Retina (tissue), 1 donor: Measurements from ENCODE around the gene BTBD16.

Experiments
- DNase-seq: peaks from one replicate; pipeline ENCODE4 v3.0.0-alpha.2; 2016

BTBD16 gene

DNA sequence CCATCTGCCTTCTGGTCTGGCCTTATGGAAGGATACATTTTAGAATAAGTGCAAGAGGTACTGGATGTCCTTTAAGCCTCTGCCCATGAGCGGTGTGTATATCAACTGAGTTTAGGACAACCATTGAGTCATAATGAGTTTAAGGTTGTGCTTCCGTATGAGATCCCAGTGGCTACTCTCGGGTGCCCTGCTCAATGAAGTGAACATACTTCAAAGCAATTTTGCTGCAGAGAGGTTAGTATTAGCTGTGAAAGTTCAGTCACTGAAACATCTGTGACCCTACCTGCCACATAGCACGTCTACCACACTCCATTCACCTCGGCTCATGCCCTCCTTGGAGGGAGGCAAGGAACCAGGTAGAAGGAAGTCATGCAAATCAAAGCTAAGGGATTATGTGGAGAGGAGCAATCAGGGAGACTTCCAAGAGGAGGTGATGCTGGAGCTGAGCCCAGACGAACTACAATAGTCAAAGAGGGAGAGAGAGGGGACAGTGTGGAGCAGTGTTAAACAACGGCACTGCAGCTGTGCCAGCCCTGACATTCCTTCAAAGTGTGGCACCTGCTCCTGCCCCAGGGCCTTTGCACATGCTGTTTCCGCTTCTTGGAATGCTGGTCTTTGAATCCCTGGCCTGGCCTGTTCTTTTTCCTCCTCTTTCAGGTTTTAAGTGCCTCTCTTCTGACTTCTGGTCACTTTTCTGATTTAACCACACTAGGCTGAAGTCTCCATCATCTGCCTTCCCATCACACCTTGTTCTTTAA is 25.4 kb downstream of the BTBD16 start:
- DNase-seq: no peak

- no peak for DNase-seq
These were observed 26.5 kb downstream of the BTBD16 start for GRCh38 chr10:122297583-122297982.

DNA sequence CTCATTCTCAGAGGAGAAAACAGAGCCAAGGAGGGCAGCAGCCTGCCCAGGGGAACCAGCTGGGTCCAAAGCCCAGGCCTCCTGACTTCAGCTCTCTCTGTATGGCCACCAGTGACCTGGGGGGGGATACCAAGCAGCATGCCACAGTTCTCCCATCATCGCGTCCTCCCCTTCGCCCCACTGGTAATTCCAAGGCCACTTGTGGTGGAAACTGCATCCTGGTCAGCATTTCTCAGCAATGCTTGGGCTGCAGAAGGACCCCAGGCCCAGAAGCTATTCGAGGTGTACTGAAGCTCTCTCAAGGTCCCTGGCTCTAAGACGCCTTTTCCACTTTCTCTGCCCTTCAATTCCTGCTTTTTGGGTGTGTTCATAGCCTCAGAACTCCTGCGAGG is 27.1 kb downstream of the BTBD16 start:
- no peak for DNase-seq

DNA sequence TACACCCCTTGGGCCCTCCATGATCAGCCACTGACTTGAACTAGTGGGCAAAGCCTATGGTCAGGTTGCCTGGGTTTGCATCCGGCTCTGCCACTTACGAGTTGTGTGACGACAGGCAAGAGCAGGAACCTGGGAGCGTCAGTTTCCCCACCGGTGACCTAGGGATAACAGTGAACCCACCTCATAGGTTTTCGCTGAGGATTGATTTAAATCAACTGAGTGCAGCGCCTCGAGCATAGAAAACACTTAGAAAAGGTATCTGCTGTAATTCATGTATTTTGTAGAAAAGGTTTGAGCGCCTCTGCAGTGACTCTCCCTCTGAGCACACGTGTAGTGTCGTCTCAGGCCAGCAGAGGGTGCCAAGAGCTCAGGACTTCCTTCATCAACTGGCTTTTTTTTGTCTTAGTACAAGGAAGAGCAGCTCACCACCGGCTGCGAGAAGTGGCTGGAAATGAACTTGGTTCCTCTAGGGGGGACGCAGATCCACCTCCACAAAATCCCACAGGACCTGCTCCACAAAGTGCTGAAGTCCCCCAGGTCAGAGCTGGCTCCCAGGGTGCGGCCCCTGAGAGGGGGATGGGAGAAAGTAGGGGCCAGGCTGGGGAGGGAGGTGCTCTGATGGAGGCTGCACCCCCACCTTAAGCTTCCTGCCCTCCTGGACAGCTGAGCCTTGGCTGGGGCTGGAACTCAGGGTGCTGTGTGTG is 27.7 kb downstream of the BTBD16 start:
- peak; percentile 89 for DNase-seq

DNA sequence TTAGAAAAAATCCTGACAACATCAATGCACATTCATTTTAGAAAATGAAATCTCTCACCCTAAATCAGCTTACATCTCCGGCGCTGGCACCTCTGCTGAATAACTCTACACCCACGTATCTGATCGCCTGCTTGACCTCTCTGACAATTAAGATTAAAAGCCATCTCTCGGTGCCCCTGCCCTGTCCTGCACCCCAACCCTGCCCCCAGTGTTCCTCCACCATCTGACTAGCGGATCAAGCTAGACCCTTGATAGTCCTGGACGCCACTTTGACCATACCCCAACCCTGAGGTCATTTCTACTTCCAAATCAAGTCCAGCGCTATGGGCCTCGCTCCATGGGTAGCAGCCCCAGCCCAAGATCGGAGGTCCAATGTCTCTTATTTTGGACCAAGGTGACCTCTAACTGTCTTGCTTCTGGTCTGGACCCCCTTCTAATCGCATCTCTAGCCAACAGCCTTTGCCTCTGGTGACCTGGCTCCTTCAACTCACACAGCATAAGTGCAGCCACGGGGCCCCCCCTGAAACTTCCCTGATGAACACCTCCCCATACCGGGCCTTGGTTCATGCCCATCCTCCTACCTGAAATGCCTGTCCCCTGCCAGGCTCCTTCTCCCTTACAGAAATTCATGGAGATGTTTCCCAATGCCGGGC is 28.5 kb downstream of the BTBD16 start:
- no peak for DNase-seq

GRCh38 chr10:122301055-122301810 is 30.1 kb downstream of the BTBD16 start:
- DNase-seq: peak; percentile 59

- DNase-seq: no peak
These were observed 30.7 kb downstream of the BTBD16 start for GRCh38 chr10:122301811-122302115.

DNA sequence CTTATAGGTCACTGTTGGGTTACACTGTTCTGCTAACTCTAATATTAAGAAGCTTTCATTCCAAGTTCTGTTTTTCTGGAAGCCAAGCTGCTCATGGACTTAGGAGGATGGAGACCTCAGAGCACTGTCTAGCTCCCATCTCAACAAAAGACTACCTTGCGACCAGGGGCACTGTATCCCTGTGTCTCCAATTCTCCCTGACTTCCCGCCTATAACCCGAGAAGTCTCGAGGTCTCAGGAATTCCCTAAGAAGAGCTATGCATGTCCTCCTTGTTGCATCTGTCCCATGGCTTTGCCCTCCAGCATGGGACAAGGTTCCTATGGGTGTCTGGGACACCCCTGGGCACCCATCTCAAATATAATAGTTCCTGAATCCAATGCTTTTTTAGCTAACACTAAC is 31.2 kb downstream of the BTBD16 start:
- DNase-seq: no peak

DNA sequence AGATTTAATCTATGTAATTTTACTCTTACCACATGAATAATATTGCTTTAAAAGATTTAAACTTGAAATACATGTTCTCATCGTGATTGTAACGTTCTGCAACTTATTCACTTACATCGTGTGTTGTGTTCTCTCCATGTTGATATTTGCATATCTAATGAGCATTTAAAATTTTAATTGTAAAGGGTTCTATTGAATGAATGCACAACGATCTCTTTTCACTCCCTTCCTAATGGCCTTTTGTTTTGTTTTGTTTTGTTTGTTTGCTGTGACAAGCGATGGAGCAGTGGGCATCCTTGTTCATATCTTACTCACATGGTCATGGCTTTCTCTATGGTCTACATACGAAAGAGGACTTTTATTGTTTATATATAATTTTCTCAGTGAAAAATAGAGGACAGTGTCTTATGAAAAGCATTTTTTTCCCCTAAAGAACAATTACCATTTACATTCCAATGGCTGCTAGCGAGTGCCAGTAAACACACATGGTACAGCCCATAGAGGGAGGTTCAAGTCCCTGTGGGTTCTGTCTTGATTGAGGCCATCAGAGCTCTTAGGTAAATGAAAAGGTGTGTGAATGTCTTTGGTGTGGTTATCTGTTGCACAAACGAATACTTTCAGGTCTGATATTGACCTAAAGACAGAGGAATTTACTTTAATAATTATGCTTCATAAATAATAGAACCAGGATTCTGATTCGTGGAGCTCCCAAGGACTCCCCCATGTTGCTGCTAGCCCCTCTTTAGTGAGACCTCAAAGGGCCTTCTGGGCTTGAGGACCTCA is 32.4 kb downstream of the BTBD16 start:
- DNase-seq: no peak

DNA sequence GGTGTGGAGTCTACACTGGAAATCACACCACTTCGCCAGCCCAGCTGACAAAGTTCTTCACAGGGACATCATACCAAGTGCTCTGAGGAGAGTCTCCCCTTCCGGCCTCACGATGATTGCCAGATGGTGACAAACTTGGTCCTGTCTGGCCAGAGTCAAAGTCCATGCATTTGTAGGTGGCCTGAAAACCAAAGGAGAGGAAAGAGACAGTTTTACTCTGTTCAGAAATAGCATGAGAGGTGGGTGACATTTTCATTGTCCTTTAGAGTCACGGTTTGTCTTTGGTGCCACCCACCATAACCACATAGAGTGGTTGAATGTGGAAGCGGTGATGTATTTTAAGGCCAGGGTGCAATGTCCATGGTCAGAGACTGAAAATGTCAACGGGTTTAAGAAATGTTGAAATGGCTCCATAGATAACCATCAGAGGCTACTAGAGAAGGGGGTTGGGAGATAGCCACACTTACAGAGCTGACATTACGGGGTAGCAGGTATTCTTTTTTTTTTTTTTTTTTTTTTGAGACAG is 33.0 kb downstream of the BTBD16 start:
- DNase-seq: no peak

DNA sequence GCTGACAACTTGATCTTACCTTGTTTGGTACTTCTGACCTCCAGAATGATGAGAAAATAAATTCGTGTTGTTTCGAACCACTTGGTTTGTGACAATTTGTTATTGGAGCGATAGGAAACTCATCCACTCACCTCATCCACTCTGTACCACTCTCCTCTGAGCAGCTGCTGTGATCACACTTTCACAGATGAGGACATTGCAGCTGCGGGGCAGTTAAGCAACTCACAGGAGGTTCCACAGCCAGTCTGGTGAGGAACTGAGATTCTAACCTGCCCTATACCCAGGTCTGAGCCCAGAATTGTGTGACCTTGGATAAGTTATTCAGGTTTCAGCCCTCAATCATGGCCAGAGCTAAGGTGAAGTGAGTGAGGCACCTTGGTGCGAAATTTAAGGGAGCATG is 35.2 kb downstream of the BTBD16 start:
- no peak for DNase-seq

DNA sequence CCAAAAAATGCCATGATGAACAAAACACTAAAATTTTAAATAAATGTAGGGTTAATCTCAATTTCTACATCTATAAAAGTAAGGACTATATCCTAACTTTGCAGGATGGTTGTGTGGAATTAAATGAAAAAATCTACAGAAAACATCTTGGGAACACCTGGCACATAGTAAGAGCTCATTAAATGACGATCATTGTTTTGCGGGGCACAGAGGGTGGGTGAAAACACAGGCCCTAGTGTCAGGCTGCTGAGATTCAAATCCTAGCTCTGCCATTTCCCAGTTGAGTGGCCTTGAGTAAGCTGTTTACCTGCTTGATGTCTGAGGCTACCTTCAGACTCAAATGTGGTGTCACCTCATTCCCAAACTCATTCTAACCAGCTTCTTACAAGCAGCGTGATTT is 35.6 kb downstream of the BTBD16 start:
- DNase-seq: no peak

DNA sequence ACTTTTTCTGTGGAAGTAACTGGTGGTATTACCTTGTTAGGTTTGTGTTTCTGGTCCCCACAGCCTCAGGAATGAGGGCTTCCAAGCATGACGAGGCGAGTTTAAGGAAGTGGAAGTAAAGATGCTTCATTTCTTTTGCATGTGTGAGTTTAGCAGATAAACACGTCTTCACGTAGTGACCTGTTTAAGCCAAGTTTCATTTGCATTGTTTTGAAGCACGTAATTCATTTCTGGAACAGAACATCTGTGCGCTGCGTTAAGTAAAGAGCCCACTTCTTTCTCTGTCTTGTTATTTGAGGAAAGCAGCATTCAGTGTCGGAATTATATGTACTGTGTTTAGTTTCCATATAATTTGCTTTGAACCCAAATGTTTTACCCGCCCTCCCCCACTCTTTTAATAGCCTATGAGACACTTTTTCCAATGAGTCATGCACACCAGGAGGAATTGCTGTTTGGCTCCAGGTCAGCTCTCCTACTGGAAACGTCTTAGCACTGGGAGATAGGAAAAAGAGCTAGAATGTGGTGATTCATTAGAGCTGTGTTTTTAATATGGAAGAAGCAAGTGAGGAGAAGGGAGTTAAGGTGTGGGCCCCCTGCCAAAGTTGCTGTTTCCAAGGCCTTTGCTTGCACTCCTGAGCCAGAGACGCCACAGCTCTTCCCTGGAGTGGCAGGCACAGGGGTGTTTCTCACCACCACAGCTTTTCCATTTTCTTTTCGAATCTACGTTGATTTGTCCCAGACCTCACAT is 36.7 kb downstream of the BTBD16 start:
- DNase-seq: no peak

DNA sequence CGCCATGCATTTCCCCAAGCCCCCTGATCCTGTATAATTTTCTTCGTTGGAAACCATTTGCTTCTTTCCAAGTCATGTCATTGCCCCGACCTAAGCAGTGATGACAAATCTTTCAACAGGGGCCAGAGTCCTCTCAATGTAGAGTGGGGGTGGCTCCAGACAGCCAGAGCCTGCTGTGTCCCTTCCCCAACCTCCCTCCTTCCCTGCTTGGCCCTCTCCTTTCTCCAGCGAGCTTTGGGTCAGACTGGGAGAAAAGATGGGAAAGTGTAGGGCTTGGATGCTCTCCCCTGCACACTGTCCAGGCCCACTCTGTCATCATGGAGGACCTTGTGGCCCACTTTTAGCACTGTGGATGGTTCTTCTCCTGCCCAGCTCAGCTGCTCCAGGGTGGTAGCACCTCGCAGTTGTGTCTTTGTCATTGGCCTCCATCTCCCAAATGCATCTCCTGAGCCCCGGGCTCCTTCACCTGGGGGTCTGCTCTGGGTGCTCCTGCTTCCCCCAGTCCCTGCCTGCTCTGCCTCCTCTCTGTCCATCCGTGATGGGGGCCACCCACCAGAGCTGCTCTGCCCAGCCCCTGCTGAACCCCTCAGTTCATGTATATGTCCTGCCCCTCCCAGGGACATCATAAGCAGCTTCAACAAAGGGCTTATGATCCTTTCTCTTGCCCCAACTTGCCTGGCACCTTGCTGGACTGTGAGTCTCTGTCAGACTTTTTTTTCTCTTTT is 37.5 kb downstream of the BTBD16 start:
- no peak for DNase-seq

- no peak for DNase-seq
These were observed 39.4 kb downstream of the BTBD16 start for GRCh38 chr10:122310311-122311050.

DNA sequence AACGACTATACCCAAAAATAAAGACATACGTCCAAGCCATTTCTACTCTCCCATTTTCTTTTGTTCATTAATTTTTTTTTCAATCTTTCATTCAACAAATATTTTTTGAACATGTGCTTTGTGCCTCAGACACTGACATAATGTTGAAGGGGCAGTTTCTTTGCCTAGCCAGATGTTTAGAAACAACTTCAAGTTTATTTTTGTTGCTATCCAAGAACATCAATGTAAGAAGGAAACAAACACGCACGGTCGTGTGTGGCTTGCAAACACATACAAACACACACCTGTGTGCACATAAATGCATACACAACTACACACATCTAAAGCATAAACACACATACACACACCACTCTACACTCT is 39.9 kb downstream of the BTBD16 start:
- DNase-seq: no peak

DNA sequence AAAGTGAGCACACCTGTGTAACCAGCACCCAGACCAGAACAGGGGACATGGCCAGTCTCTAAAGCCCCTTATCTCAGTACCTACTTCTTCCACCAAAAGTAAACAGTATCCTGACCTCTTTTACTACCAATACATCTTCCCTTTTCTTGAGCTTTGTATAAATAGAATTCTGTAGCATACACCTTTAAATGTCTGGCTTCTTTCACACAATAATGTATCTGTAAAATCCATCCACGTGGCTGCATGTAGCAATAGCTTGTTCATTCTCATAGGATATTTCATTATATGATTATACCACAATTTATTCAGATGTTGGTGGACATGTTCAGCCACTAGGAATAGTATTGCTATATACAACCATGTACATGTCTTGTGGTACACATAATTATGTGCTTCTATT is 40.6 kb downstream of the BTBD16 start:
- DNase-seq: no peak

DNA sequence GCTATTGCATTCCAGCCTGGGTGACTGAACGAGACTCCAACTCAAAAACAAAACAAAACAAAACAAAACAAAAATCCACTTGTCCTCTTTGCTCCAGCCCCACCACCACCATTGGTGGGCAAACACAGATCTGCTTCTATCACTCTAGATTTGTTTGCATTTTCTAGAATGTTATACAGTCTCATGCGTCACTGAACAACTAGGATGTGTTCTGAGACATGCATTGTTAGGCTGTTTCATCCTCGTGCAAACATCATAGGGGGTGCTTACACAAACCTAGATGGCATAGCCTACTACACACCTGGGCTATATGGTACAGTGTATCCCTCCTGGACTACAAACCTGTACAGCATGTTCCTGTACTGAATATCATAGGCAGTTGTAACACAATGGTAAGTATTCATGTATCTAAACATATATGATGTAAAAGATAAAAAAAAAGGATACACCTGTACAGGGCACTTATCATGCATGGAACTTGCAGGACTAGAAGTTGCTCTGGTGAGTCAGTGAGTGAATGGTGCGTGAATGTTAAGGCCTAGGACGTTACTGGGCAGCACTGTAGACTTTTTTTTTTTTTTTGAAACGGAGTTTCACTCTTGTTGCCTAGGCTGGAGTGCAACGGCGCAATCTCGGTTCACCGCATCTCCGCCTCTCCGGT is 45.3 kb downstream of the BTBD16 start:
- no peak for DNase-seq

DNA sequence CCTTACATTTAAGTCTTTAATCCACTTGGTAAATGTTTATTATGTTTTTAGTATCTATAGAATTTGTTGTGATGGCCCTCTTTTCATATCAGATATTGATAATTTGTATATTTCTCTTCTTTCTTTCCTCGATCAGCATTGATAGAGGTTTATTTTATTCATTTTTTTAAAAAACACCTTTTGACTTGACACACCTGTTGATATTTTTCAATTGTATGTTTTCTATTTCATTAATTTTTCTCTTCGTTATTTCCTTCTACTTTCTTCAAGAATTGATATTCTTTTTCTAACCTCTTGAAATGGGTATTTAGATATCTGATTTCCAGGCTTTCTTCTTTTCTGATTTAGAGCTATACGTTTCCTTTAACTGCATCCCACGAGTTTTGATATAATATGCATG is 50.9 kb downstream of the BTBD16 start:
- DNase-seq: no peak

DNA sequence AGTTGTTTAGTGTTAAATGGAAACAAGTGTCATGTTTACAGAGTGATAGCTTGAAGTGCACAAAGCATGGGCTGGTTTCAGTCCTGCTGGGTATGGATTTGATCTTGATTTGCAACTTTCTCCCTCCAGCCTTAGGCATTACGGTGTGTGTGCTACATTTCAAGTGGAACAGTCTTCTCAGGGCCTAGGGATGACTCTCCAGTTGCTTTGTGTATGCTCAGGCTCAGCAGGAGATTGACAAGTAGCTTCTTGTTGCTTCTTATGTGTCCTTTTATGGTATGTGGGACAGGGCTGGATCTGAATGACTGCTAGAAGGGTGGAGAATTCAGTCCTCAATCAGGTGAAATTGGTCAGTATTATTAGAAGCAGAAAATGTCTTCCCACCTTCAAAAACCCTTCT is 52.1 kb downstream of the BTBD16 start:
- DNase-seq: no peak
